DND-41 (cell line): ENCODE data around the gene XYLT1.

ENCODE experiments used
- ATAC-seq: fragments of 200-7000 bp; cut with Tn5 transposase; 3 replicates; pipeline ENCODE4 v1.9.1; 2021; ENCODE audit warnings: low read depth; ENCODE audit not compliant: insufficient read depth
- DNase-seq: peaks from one replicate; pipeline ENCODE4 v3.0.0-alpha.2; 2020
- H2AFZ ChIP-seq: 2 replicates; pipeline ENCODE4 v1.6.0; 2012; ENCODE audit warnings: low read depth, low read length
- H3K27ac ChIP-seq: 2 replicates; pipeline ENCODE4 v1.5.1; 2012; ENCODE audit warnings: low read length, inconsistent platforms
- H3K27me3 ChIP-seq: fragments of 200-600 bp; sonication (generic); 2 replicates; pipeline ENCODE4 v1.6.0; 2012; ENCODE audit warnings: low read length, mild to moderate bottlenecking, inconsistent platforms; ENCODE audit not compliant: insufficient read depth, poor library complexity
- H3K36me3 ChIP-seq: 2 replicates; pipeline ENCODE4 v1.5.1; 2012; ENCODE audit warnings: low read length, inconsistent platforms; ENCODE audit not compliant: insufficient read depth
- H3K4me1 ChIP-seq: 2 replicates; pipeline ENCODE4 v1.5.1; 2012; ENCODE audit warnings: mild to moderate bottlenecking, low read length; ENCODE audit not compliant: insufficient read depth
- H3K4me2 ChIP-seq: 2 replicates; pipeline ENCODE4 v1.6.0; 2012; ENCODE audit warnings: mild to moderate bottlenecking, moderate library complexity, low read length, inconsistent platforms; ENCODE audit not compliant: insufficient read depth
- H3K4me3 ChIP-seq, 2 experiments: fragments of 200-600 bp in 1 of 2; shearing (Covaris generic) in 1 of 2; 2 replicates each; pipeline ENCODE4 v1.5.1; 2012 to 2016; ENCODE audit warnings: inconsistent platforms in 2 of 2, low read length in 2 of 2, mild to moderate bottlenecking in 2 of 2, low read depth in 1 of 2, moderate library complexity in 1 of 2
- H3K79me2 ChIP-seq: 2 replicates; pipeline ENCODE4 v1.6.0; 2012; ENCODE audit warnings: low read length, inconsistent platforms; ENCODE audit not compliant: insufficient read depth
- H3K9ac ChIP-seq: 2 replicates; pipeline ENCODE4 v1.6.0; 2012; ENCODE audit warnings: low read depth, mild to moderate bottlenecking, inconsistent platforms, low read length, moderate library complexity
- H3K9me3 ChIP-seq: 2 replicates; pipeline ENCODE4 v1.5.1; 2012; ENCODE audit warnings: low read length, moderate library complexity, mild to moderate bottlenecking, inconsistent platforms; ENCODE audit not compliant: insufficient read depth, severe bottlenecking
- H4K20me1 ChIP-seq: 2 replicates; pipeline ENCODE4 v1.6.0; 2012; ENCODE audit warnings: low read length; ENCODE audit not compliant: insufficient read depth
- EZH2 ChIP-seq: IDR thresholded peaks from 3 replicates; pipeline ENCODE4 v1.6.1; 2012; ENCODE audit warnings: borderline replicate concordance, low read depth, mild to moderate bottlenecking, moderate library complexity, low read length, inconsistent platforms; ENCODE audit not compliant: severe bottlenecking
- TF ChIP-seq, protein P1 (sequence below): IDR thresholded peaks from 2 replicates; pipeline ENCODE4 v1.5.1; 2012; ENCODE audit warnings: borderline replicate concordance, low read length, moderate library complexity, mild to moderate bottlenecking; ENCODE audit not compliant: poor library complexity, severe bottlenecking; ENCODE audit errors: extremely low read depth

Gene XYLT1

DNA sequence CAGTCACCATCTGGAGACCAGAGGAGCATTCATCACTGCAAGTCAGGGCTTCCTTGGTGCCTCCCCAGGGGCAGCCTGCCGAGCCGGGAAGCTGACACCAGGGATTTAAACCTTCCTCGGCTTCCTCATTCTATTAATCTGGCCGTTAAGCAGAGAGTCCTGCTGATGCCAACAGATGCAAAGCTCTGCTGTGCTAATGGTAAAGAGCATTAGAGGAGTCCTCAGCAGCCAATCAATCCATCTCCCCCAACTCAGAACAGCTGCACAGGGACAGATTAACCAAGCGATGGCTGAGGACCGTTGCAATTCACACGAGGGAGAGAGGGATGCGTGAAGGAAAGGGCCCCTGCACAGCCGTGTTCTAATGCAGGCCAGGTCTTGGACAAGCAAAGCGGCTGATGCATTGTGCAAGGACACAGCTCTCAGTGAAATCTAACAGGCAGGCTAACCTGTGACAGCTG lies 116.6 kb downstream of the XYLT1 start:
- TF ChIP-seq EZH2, result no peak
- TF ChIP-seq, protein P1, sequence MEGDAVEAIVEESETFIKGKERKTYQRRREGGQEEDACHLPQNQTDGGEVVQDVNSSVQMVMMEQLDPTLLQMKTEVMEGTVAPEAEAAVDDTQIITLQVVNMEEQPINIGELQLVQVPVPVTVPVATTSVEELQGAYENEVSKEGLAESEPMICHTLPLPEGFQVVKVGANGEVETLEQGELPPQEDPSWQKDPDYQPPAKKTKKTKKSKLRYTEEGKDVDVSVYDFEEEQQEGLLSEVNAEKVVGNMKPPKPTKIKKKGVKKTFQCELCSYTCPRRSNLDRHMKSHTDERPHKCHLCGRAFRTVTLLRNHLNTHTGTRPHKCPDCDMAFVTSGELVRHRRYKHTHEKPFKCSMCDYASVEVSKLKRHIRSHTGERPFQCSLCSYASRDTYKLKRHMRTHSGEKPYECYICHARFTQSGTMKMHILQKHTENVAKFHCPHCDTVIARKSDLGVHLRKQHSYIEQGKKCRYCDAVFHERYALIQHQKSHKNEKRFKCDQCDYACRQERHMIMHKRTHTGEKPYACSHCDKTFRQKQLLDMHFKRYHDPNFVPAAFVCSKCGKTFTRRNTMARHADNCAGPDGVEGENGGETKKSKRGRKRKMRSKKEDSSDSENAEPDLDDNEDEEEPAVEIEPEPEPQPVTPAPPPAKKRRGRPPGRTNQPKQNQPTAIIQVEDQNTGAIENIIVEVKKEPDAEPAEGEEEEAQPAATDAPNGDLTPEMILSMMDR, result no peak
- ATAC-seq, result no peak
- Histone ChIP-seq H3K9me3 (no peaks in the 10 kb centered on the region), H4K20me1 (no peaks in the 10 kb centered on the region), H3K27ac (no peak overlapping the region), H2AFZ (no peak overlapping the region), H3K4me3 (no peak overlapping the region), H3K9ac (no peak overlapping the region), H3K79me2 (no peaks in the 10 kb centered on the region), H3K36me3 (no peaks in the 10 kb centered on the region), H3K27me3 (no peaks in the 10 kb centered on the region), H3K4me2 (no peak overlapping the region), H3K4me1 (no peaks in the 10 kb centered on the region)
- DNase-seq, result no peak

DNA sequence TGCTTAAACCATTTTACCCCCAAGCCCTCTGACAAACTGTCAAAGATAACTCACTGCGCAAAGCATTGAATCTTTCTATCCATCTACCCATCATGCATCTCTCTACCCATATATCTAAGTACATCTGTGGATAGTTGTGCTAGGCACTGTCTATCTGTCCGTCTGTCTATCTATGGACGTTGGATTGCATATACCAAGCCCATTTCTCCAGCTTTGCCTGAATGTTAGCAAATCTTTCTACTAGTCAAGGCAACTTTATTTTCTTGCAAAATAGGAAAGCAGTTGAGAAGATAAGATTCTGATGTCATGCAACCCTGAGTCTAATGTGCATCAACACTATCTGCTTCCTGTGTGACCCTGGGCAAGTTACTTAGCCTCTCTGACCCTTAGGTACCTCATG lies 117.2 kb downstream of the XYLT1 start:
- H3K36me3 ChIP-seq, result no peaks in the 10 kb centered on the region

DNA sequence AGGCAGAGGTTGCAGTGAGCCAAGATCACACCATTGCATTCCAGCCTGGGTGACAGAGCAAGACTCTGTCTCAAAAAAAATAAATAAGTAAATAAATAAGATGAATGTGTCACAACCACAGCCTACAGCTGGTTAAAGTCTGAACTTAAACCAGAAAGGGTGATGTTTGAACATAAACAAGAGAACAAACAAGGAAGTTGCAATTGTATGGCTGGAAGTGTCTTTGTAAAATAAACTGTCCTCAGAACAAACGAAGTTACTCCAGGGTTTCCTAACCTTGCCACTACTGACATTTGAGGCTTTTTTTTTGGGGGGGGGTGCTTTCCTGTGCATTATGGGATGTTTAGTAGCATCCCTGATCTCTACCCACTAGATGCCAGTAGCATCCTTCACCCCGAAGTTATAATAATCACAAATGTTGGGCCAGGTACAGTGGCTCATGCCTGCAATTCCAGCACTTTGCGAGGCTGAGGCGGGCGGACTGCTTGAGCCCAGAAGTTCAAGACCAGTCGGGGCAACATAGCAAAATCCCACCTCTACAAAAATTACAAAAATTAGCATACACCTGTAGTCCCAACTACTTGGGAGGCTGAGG lies 119.2 kb downstream of the XYLT1 start:
- Histone ChIP-seq H2AFZ (no peak overlapping the region), H3K27ac (no peak overlapping the region), H3K27me3 (no peaks in the 10 kb centered on the region), H3K4me3 (no peak overlapping the region), H3K9me3 (no peaks in the 10 kb centered on the region), H3K9ac (no peak overlapping the region), H3K4me1 (no peaks in the 10 kb centered on the region), H3K79me2 (no peaks in the 10 kb centered on the region), H3K36me3 (no peaks in the 10 kb centered on the region), H3K4me2 (no peak overlapping the region), H4K20me1 (no peaks in the 10 kb centered on the region)
- ATAC-seq (no peak), DNase-seq (no peak)
- TF ChIP-seq, protein P1, result no peak
- no peak for TF ChIP-seq EZH2

More for the DNA sequence above, 117.2 kb downstream of the XYLT1 start:
- DNase-seq, result no peak
- Histone ChIP-seq H3K4me3 (no peak overlapping the region), H3K9me3 (no peaks in the 10 kb centered on the region), H3K27ac (no peak overlapping the region), H3K27me3 (no peaks in the 10 kb centered on the region), H2AFZ (no peak overlapping the region), H4K20me1 (no peaks in the 10 kb centered on the region), H3K4me1 (no peaks in the 10 kb centered on the region), H3K9ac (no peak overlapping the region), H3K79me2 (no peaks in the 10 kb centered on the region), H3K4me2 (no peak overlapping the region)
- ATAC-seq, result no peak
- TF ChIP-seq, protein P1, result no peak
- TF ChIP-seq EZH2, result no peak
